GM06990 (cell line): ENCODE data around the gene NTM.

Source experiments
- DNase-seq: peaks from one replicate; pipeline ENCODE4 v3.0.0-alpha.2; 2011; ENCODE audit not compliant: insufficient read length; ENCODE audit errors: extremely low read depth
- H3K27me3 ChIP-seq: replicated peaks from 2 replicates; pipeline ENCODE4 v1.6.0; 2011; ENCODE audit warnings: low read length; ENCODE audit not compliant: control insufficient read depth, insufficient read depth
- H3K36me3 ChIP-seq: 2 replicates; pipeline ENCODE4 v1.5.1; 2011; ENCODE audit warnings: low read length; ENCODE audit not compliant: control insufficient read depth, insufficient read depth
- H3K4me3 ChIP-seq: replicated peaks from 2 replicates; pipeline ENCODE4 v1.5.1; 2011; ENCODE audit warnings: low read depth, mild to moderate bottlenecking, control low read depth, low read length
- TF ChIP-seq, protein P1 (sequence below): IDR thresholded peaks from 2 replicates; pipeline ENCODE4 v1.5.1; 2011; ENCODE audit warnings: low read length, control low read depth, mild to moderate bottlenecking, inconsistent platforms; ENCODE audit not compliant: insufficient read depth, poor library complexity, severe bottlenecking

Gene NTM

DNA sequence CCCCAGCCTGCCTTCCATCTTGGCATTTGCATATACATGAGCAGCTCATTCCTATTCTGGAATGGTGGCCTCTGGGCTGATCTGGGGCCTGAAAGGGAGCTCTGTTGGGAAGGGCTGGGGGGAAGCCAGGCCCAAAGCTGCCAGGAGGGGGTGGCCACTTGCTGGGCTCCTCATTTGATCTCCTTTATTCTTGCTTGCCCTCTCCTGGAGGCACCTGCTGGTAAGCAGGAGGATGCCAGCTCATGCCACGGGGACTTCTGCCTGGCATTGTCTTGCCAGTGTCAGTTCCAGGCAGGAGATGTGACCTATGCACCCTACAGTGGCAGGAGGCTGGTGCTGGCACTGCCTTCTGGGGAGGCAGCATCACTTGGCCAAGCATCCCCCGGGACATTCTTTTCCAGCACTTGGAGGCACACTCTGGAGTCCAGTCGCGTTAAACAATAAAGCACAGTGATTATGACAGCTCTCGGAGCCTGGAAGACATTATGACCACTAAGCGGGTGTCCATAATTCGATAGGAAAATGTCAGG is 128.3 kb downstream of the NTM start:
- Histone ChIP-seq H3K27me3 (peaks cover 2% of the 10 kb centered on the region), H3K4me3 (no peak overlapping the region), H3K36me3 (no peaks in the 10 kb centered on the region)
- no peak for DNase-seq
- TF ChIP-seq, protein P1, sequence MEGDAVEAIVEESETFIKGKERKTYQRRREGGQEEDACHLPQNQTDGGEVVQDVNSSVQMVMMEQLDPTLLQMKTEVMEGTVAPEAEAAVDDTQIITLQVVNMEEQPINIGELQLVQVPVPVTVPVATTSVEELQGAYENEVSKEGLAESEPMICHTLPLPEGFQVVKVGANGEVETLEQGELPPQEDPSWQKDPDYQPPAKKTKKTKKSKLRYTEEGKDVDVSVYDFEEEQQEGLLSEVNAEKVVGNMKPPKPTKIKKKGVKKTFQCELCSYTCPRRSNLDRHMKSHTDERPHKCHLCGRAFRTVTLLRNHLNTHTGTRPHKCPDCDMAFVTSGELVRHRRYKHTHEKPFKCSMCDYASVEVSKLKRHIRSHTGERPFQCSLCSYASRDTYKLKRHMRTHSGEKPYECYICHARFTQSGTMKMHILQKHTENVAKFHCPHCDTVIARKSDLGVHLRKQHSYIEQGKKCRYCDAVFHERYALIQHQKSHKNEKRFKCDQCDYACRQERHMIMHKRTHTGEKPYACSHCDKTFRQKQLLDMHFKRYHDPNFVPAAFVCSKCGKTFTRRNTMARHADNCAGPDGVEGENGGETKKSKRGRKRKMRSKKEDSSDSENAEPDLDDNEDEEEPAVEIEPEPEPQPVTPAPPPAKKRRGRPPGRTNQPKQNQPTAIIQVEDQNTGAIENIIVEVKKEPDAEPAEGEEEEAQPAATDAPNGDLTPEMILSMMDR, result no peak

DNA sequence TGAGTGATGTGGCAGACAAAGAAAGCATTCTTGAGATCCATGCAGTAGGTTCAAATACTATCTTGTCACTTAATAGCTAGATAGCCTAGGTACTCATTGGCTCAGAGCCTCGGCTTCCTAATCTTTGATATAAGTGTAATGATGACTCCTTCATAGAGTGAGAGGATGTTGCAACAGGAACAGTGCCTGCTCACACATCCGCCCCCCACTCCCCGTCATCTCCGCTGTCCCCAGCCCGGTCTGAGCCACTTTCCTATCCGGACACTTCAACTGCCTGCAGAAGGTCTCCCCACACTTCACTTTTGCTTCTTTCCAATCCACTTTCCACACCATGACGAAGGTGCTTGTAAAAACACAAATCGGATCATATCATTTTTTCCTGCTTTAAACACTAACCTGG is 128.8 kb downstream of the NTM start:
- TF ChIP-seq, protein P1, result no peak
- Histone ChIP-seq H3K36me3 (no peaks in the 10 kb centered on the region), H3K4me3 (no peak overlapping the region), H3K27me3 (peaks cover 2% of the 10 kb centered on the region)
- no peak for DNase-seq

DNA sequence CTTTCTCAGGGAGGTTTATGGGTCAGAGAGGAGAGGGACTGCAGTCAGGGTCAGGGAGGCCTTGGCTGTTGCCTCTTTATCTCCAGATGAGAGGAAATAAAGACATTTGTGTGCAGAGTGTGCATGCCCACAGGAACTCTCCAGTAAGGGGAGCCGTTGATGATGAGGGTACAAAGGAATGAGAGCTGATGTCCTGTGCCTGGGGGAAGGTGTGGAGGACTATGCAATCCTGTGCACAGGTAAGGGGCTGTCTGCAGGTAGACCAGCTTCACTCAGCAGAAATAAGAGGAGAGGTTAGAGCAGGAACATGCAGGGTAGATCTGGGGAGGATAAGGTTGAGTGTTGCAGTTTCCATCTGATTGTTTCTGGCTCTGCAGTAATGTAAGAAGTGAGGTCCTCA is 132.6 kb downstream of the NTM start:
- TF ChIP-seq, protein P1, result no peak
- no peak overlapping the region for H3K4me3 ChIP-seq
- H3K27me3 ChIP-seq, result peaks cover 2% of the 10 kb centered on the region
- DNase-seq, result no peak
- H3K36me3 ChIP-seq, result no peaks in the 10 kb centered on the region

DNA sequence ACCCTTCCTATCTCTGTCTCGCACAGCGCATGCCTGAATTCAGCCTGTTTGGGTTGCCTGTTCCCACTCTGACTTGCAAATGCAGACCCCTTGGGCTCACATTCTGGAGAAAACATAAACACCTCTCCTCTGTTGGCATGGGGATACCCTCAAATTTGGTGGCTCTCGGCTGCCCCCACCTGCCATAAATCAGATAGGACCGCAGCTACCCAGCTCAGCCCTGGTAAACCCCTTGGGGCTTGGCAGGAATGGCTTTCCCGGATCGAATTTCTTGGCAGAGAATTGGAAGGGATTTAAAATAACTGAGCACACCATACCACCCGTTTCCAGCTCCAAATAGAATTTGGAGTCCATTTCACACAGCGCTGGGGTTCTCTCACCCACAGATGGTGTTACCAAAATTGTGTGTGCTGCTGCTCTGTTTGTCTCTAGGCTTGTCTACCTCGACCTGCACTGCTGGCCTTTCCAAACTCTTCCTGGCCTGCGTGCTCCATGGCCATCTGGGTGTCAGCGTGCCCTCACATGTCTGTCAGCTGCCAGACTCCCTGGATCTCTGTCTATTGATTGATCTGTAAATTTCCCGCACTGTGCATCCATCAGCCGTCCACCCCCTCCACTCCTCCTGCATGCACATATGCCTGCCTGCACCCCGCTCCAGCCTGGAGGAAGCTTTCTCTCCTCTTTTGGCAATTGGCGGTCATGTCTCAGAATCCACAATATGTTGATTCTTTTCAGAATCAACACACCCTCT is 134.0 kb downstream of the NTM start:
- DNase-seq, result no peak
- Histone ChIP-seq H3K27me3 (peaks cover 2% of the 10 kb centered on the region), H3K36me3 (no peaks in the 10 kb centered on the region), H3K4me3 (no peak overlapping the region)
- TF ChIP-seq, protein P1, result peak; percentile 27

DNA sequence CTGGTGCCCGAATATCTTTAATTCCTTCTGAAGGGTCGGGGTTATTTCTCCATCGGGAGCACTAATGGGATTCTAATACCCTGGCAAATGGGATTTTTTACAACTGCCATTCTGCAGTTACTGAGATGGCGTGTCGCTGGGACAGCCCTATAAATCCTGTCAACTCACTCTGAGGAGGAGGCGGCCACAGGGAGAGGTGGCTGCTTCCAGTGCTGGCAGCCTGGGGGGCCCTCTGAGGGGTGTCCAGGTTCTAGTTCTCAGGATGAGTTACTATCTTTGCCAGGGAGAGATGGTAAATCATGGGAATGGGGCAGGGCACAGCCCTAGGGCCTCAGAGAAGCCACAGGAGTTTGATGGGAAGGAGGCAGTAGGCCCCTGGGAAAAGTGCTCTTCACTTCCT is 135.9 kb downstream of the NTM start:
- DNase-seq, result no peak
- H3K27me3 ChIP-seq, result peaks cover 2% of the 10 kb centered on the region
- H3K4me3 ChIP-seq, result no peak overlapping the region
- TF ChIP-seq, protein P1, result no peak
- no peaks in the 10 kb centered on the region for H3K36me3 ChIP-seq
